Vagina (tissue), 2 donors: ENCODE data around the gene GRIK3.

ENCODE experiments used
- CTCF ChIP-seq, 3 experiments: fragments of 450-650 bp in 2 of 3; fragments of 200-600 bp in 1 of 3; sonication (generic) in 1 of 3; IDR thresholded peaks; one replicate each; pipeline ENCODE4 v1.5.1; 2017 to 2019; ENCODE audit warnings: antibody characterized with exemption in 3 of 3, mild to moderate bottlenecking in 2 of 3, moderate library complexity in 2 of 3
- POLR2A ChIP-seq, 2 donors: fragments of 450-650 bp; IDR thresholded peaks; one replicate each; pipeline ENCODE4 v1.6.1; 2017; ENCODE audit warnings: antibody characterized with exemption in 2 of 2, mild to moderate bottlenecking in 2 of 2, moderate library complexity in 2 of 2
- POLR2AphosphoS5 ChIP-seq, 2 donors: sonication (generic); formaldehyde crosslinking; IDR thresholded peaks; one replicate each; pipeline ENCODE4 v1.9.0; 2017; ENCODE audit warnings: antibody characterized with exemption in 2 of 2, mild to moderate bottlenecking in 2 of 2, low read depth in 1 of 2; ENCODE audit not compliant: insufficient read depth in 1 of 2

GRCh38 chr1:37056325-37056724 is 22.0 kb upstream of the GRIK3 start:
- no peak for TF ChIP-seq CTCF (IDR thresholded peaks at IDR 0.05)
- TF ChIP-seq POLR2AphosphoS5 (IDR thresholded peaks at IDR 0.05; ENCODE audit: insufficient read depth in 1 of 2, low read depth in 1 of 2), result no peak
- no peak for TF ChIP-seq POLR2A (IDR thresholded peaks at IDR 0.05)
